GM21737 (cell line): ENCODE data around the gene BCAS1.

ENCODE experiments used
- ATAC-seq: cut with Tn5 transposase; IDR thresholded peaks from one replicate; pipeline ENCODE4 v1.9.1; 2021; ENCODE audit warnings: mild to moderate bottlenecking, moderate library complexity; ENCODE audit not compliant: unreplicated experiment

The BCAS1 gene

DNA sequence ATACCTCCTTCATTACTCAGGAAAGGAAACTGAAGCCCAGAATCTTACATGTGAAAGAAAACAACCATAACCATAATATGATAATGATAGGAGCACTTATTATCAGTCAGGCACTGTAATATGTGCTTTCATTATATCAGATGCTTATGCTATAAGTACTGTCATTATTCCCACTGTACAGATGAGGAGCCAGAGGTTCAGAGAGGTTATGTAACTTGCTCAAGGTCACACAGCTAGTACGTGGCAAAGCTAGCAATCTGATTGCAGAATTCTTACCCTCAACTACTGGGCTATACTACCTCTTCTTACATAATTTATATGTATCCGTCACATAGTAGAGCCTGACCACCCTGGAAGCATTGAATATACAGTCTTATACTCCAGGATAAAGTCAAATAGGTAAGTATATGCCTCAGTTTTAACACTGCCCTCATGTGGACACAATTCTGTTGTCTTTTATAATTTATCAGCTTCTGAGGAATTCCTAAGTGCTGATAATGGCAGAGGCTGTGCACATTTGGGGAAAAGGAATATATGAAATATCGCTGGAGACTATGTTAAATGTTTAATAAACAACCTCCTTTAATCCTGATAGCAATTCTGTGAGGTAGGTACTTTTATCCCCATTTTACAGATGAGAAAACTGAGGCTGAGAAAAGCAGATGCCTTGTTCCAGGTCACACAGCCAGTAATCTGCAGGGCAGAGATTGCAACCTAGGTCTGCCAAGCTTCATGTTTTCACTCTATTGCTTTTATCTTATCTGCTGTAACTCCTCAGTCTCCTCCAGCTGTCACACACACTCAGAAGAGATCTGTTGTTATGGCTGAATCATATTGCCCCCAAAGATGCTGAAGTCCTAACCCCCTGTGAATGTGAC is 13.4 kb downstream of the BCAS1 start:
- ATAC-seq, result no peak

DNA sequence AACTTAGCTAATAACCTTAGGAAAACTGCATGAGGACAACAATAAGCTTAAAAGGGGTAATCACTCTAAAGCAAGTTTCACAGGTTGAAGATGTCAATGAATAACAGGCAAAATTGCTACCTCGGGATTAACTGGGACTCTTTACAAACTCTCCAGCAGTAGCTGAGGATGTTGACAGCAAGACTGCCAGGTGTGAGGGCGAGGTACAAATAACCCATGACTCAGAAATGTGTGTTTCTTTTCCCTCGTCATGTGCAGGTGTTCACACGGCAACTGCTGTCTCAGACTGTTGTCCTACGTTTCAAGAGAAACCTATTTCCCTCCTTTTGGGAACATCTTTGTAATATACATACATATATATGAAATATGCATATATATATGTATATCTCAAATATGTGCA is 15.9 kb downstream of the BCAS1 start:
- ATAC-seq, result no peak

- ATAC-seq, result no peak
Observed at GRCh38 chr20:54051068-54051467, 19.3 kb downstream of the BCAS1 start.

GRCh38 chr20:54048891-54049545 is 21.4 kb downstream of the BCAS1 start:
- ATAC-seq, result no peak

DNA sequence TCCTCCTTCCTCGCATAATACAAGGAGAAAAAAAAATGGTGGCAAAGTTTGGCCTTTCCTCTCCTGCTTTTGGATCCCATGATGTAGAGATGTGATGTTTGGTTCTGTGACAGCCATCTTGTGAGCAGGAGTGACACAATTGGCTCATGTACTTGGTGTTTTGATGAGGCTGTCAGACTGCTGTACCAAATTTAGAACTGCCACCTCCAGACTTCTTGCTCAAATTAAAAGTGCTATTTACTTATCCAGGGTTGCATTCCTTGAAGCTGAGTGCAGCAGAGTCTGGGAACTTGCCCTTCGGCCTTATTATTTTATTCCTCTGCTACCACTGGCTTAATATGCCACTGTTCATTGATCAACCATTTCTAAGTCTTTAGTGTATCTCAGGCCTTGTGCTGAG is 21.9 kb downstream of the BCAS1 start:
- no peak for ATAC-seq

DNA sequence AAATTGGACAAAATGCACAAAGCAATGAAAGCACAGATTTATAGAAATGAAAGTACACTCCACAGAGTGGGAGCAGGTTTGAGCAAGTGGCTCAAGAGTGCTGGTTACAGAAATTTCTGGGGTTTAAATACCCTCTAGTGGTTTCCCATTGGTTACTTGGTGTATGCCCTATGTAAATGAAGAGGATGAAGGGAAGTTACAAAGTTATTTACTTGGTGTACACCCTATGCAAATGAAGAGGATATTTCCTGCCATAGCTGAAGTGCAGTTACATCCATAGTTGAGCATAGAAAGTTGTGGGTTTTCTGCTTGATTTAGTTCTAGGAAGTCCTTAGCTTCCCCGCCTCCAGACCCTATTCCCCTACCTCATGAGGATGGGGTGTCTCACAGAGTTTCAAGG is 22.7 kb downstream of the BCAS1 start:
- no peak for ATAC-seq

GRCh38 chr20:54047048-54047447 is 23.3 kb downstream of the BCAS1 start:
- no peak for ATAC-seq

GRCh38 chr20:54044156-54044555 is 26.2 kb downstream of the BCAS1 start:
- ATAC-seq, result no peak

GRCh38 chr20:54043076-54043967 is 27.1 kb downstream of the BCAS1 start:
- ATAC-seq, result no peak

- no peak for ATAC-seq
Observed at GRCh38 chr20:54042021-54042420, 28.4 kb downstream of the BCAS1 start.

- ATAC-seq, result no peak
Observed at GRCh38 chr20:54041336-54041735, 29.1 kb downstream of the BCAS1 start.

- ATAC-seq, result no peak
Observed at GRCh38 chr20:54040531-54040930, 29.9 kb downstream of the BCAS1 start.

DNA sequence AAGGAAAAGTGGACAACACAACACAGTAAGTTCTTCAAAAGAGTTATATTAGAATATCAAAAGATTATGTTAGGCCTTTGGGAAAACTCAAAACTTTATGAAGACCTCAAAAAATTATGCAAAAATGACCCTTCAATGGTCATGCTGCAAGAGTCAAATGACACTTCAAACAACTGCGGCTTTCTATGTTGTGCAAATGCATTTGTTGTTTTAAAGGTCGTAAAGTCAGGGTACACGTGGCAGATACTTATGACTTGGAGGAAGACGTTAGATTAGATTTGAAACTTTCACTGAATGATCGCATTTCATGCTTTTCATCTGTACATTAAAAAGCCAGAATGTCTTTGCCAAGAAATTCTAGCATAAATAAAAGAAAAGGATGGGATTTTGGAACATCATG is 31.4 kb downstream of the BCAS1 start:
- ATAC-seq, result no peak

GRCh38 chr20:54037525-54037924 is 32.9 kb downstream of the BCAS1 start:
- no peak for ATAC-seq

GRCh38 chr20:54029643-54030042 is 40.8 kb downstream of the BCAS1 start:
- ATAC-seq, result no peak

GRCh38 chr20:54029176-54029575 is 41.2 kb downstream of the BCAS1 start:
- no peak for ATAC-seq

DNA sequence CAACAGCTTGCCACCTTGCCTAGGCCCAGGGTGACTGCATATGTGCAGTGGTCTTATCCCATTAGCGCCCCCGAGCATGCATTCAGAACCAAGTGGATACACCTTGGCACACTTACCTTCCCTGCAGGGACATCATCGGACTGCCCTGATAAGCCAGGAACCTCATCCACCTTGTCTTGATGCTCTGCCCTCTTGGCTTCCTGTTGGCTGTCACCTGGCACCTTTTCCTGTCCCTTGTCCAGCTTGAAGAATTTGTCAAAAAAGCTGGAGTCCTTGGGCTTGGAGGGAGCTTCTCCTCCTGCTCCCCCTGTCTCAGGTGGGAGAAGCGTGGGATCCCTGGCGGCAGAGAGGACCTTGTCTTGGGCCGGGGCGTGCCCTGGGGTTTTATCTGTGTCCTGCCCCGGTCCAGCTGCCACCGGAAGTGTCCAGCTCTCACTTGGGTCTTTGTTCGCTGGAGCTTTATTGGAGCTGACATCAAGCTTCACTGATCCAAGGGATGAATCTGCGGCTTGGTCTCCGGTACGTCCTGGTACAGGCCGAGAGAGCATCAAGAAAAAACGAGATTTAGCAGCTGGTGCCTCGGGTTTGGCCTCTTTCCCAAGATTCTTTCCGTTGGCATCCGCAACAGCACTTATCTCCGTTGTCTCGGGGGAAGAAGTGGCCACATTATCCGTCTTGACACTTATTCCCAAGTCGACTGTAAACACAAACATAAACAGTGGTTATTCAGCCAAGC is 42.0 kb downstream of the BCAS1 start:
- ATAC-seq, result no peak

- ATAC-seq, result no peak
Observed at GRCh38 chr20:54027704-54028103, 42.7 kb downstream of the BCAS1 start.

GRCh38 chr20:54026295-54027064 is 43.9 kb downstream of the BCAS1 start:
- no peak for ATAC-seq

DNA sequence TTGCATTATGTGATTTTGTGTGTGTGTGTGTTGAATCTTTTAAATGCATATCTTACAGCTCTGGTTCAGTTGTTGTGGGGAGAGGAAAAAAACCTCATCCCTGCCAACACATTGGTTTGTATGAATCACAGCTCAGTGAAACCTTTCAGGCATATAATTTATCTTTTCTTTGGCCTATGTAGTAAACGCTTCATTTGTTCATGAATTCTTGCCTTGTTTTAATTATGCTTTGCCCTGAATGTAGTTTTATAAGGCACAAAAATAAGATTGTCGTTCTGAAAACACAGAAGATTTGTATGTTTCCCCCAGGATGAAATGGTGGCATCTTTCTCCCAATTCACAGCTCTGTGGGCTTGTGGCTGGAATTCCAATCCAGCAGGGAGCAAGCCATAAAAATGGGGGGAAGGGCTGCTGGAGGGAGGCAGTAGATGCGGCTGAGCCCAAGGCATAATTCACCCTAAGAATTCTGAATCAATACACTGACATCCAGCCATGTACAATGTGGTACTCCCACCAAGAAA is 45.1 kb downstream of the BCAS1 start:
- no peak for ATAC-seq
